Germinal center (tissue), 1 donor: ENCODE results near the gene CD300E.
"Not testable (repeated sequence)": the region's sequence is repeated elsewhere in the genome, so short reads cannot be mapped to it uniquely, and the experiment has no call there.

Source experiments
- DNase-seq: peaks from one replicate; pipeline ENCODE4 v3.0.0; 2012; ENCODE audit warnings: mixed read lengths, low spot score

CD300E gene

DNA sequence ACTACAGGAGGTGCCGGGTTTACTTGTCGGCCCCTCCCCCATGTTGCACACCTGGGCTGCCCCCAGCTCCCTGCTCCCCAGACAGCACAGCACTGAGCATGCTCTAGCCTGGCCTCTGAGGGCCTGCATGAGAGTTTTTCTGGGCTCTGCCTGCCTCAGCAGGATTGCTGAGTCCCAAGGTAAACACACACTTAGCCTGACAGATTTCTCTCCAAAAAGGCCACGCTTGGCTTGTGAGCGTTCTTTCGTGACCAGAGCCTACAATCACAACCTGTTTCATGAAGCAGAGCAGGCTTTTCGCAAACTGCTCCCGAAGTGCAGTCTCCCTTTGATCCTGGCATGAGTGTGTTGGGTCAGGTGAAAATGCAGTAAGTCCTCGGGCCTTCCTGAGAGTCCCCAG is 9.8 kb upstream of the CD300E start:
- DNase-seq, result no peak

DNA sequence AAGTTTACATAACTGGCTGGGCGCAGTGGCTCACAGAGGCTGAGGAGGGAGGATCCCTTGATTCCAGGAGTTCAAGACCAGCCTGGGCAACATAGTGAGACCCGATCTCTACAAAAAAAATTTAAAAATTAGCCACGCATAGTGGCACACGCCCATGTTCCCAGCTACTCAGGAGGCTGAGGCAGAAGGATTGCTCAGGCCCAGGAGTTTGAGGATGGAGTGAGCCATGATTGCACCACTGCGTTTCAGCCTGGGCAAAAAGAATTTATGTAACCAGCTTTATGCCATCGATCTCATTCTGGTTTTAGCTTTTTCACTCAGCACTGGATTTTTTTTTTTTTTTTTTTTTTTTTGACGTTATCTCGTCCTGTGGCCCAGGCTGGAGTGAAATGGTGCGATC is 9.1 kb upstream of the CD300E start:
- DNase-seq, result no peak

DNA sequence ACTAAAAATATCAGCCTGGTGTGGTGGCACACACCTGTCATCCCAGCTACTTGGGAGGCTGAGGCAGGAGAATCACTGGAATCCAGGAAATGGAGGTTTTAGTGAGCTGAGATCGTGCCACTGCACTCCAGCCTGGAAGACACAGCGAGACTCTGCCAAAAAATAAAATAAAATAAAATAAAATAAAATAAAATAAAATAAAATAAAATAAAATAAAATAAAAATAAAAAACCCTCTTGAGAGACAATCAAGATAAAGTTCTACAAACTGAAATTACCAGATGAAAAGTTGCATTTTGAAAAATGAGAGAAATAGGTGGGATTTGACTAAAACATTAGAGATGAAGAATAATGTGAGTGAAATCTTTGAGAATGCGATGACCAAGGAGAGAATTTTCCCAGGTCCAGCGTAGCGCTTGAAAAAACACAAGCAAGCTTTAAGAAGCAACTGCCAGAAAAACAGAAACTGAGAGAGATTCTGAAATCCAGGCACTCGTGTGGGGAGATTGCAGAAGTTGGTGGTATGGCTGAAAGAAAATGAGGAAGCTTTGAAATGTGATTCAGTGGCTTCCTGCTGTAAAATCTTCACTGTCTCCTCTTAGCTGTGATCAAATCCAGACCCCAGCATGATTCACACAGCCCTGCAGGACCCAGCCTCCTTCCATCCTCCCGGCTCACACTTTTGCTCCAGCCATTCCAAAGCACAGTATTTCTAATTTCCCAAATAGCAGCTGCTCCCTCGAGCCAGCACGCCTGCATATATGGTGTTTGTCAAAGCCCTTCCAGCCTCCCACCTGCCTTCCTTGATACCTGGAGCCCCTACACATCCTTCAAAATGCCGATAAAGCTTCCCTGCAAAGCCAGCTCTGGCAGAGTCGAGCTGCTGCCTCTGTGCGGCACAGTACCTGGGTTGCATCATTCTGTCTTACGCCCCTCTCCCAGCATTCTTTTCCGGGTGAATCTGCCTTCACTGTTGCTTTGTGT is 8.2 kb upstream of the CD300E start:
- DNase-seq, result peak; percentile 14

DNA sequence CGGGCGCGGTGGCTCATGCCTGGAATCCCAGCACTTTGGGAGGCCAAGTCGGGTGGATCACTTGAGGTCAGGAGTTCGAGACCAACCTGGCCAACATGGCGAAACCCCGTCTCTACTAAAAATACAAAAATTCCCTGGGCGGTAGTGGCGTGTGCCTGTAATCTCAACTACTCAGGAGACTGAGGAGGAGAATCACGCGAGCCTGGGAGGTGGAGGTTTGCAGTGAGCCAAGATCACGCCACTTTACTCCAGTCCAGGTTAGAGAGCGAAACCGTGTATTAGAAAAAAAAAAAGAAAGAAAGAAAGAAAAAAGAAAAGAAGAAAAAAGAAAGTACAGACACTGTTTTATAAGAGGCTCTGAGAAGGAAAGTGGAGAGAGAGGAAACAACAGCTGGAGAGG is 6.7 kb upstream of the CD300E start:
- not testable (repeated sequence) for DNase-seq

DNA sequence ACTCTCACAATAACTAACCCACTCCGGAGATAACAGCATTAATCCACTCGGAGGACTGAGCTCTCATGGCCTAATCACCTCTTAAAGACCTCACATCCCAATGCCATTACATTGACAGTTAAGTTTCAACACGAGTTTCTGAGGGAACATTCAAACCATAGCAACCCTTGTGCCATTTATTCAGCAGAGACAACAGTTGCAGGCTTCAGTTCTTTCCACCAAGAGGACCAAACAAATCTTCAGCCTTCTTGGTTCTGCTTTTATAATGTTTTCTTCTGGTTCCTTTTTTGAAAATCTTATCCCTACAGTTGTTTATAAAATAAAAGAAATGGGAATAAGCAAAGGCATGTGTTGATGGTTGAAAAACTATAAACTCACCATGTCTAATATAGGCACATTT is 2.1 kb upstream of the CD300E start:
- DNase-seq, result no peak

DNA sequence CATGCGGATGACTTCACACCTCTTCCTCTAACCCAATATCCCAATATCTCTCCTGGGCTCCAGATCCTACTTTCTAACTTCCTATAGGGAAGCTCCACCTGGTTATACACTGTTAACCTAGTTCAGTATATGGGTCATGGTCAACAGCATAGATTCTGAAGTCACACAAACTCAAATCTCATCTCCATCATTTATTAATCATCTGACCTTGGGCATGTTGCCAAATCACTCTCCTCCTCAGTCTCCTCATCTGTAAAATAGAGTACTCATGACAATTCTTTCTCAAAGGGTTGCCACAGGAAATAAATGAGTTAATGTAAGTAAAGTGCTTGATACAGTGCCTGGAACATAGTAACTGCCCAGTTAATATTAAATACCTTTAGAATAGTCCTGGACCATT is 593 bp upstream of the CD300E start:
- no peak for DNase-seq

DNA sequence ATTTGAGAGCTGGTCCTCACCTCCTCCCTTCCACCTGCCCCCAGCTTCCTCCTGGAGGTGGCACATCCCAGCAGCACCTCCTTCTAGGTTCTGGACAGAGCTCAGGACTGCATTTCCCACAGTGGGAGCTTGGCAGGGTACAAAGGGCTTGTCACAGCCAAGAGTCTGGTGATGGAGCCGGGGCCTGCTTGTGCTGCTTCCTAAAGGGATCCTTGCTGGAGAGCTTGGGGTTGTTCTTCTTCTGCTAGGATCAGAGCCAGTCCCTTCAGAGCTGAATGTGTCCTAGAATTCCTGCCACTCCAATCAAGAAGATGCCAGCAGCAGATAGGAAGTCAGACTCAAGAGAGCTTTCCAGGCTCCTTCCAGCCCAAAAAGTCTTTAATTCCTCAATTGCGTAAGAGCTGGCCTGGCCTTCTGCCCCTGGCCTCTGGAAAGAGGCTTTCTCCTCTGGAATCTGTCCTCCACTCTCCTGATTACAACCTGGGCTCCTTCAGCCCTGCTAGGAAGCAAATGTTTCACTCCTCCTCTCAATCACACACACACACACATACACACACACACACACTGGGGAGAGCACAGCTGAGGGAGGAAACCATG is 4.4 kb downstream of the CD300E start:
- DNase-seq, result no peak

DNA sequence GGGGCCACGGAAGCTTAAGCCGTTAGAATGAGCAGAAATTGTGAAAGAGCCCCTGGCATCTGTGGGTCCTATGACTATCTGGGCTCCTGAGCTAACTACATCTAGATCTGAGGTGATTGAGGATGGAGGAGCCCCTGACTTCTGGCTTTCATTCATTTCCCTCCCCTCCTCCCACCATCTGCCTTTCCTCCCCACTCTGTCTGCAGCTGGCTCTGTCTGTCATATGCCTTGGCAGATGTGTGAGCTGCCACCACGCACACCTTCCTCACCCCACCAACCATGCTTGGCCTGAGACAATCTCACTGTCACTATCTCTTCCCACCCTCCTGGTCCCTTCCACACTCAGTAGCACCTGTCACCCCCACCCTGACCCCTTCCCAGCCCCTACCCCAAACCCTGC is 5.1 kb downstream of the CD300E start:
- no peak for DNase-seq

DNA sequence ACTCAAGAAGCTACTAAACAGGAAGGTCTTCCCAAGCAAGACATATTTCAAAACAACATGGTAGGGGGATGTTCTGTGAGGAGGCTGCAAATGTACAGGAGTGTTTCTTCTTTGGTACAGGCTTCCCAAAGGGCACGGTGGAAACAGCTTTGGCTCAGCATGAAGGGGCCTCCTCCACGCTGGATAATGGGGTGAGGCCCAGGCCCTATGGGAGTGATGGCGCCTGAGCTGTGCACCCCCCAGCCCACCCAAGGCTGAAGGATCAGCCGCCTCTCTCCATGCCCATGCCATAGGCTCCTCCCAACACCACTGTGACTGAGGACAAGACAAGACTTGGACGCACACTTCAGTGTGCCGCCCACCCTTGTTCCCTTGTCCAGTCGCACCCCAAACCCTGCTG is 6.8 kb downstream of the CD300E start:
- no peak for DNase-seq

DNA sequence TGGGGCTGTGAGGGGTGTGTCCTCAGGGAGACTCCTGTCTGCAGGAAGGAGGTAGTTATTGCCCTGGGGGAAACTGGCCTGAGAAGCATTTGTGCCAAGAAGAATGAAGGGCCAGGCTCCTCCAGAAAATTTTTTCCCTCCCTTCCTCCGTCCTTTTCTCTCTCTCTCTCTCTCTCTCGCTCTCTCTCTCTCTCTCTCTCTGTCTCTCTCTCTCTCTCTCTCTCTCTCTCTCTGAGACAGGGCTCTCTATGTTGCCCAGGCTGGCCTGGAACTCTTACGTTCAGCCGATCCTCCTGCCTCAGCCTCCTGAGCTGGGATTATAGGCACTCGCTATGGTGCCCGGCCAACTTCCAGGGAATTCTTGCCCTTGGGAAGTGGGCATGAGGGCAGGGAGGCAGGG is 11.5 kb downstream of the CD300E start:
- DNase-seq, result no peak

DNA sequence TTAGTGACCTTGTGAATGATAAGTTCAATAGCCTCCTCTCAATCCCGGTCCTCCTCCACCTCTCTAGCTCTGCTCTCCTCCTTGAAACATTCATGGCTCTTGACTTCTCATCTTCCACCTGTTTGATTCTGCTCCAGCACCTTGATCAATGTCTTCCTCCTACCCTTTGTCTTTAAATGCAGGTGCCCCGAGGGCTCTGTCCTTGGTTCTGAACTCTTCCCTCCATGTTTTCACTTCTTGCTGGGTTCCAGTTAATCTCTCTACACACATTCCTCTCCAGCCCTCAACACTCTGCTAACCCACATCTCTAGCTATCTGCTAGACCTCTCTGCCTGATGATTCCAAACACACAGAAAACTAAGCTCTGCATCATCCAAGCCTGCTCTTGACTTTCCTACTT is 13.4 kb downstream of the CD300E start:
- no peak for DNase-seq

DNA sequence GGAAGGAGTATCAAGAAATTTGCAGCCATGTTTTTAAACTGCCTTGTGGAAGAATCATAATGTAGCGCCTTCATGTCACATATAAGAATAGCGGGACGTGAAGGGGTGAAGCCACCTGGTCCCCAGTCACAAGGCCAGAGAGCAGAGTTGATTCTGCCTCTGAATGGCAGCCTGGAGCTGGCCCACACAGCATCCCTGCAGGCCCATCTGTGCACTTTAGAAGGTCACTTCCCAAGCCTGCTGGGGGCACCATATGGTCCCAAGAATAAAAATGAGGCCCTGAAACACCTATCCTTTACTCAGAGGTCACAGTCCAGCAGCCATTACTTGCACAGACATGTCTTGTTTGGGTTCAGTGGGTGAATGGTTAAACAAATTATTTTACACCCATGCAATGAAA is 15.0 kb downstream of the CD300E start:
- DNase-seq, result no peak

DNA sequence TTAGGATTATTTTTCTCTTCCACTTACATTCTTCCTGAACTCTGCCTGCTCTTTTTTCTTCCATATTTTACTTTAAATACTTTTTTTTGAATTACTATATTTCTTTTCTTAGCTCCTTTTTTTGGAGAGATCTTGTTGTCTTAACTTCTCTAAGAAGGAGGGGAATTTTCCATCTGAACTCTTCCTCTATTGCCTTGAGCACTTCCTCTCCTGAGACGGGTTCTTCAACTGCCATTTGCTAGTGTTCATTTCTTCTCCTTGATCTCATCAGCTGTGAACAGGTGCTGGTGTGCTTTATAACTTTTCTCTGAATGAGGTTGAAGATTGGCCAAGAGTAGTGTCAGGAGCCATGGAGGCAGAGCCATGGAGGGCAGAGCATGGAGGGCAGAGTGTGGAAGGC is 16.3 kb downstream of the CD300E start:
- DNase-seq, result no peak

DNA sequence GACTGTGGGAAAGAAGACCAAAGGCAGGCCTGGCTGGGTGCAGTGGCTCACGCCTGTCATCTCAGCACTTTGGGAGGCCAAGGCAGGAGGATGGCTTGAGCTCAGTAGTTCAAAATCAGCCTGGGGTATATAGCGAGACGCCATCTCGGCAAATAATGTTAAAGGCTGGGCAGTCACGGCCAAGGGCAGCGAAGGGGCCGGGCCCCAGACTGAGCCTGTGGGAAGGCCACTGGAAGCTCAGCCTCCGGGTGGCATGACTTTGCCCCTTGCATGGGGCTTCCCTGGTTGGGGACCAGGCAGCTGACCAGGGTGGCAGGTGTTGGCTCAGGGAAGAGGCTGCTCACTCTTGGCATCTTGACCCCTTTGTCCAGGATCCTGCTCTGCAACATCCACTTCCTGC is 17.5 kb downstream of the CD300E start:
- DNase-seq, result no peak

DNA sequence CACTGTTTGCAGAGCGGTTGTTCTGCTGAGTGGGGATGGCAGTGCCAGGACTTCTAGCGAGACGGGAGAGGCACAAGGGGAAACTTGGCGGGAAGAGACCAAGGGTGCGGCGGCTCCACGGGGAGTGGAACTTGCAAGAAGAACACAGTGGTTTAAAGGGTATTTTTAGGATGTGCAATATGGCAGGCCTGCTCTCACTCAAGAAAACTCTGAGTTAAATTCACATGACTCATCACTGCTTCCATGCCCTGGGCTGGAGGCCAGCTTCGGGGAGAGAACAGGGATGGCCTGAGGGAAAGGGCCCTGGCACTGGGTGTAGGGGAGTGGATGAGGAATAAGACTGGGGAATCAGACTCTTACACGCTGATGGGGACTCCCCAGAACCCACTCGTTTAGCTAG is 18.2 kb downstream of the CD300E start:
- DNase-seq, result no peak

DNA sequence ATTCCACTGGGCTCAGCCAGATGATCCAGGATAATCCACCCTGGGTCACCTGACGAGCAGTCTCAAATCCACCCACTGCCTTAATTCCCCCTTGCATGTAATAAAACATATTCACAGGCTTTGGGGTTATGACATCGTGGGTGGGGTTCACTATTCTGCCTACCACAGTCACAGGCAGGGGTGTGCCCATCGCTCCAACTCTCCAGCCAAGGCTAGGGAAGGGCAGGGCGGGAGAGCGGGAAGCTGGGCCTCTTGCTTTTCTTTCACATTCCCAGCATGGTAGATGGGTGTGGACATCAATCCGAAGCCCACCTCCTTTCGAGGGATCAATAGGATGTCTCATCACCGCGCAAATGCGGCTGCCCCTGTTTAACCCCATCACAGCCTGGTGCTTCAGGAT is 18.8 kb downstream of the CD300E start:
- DNase-seq, result no peak

DNA sequence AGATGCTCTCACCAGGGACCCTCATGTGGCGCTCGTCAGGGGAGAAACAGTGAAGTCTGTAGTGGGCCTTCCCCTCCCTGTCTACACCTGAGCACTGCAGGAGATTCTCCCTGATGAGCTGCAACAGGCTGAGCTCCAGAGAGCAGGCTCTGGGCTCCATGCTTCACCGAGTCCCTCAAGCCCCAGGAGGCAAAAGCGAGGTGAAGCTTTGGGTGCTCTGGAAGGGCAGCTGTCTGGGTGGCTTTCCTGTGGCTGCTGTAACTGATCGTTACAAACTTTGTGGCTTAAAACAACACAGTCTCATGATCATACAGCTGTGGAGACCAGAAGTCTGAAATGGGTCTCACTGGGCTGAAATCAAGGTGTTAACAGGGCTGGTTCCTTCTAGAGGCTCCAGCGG is 19.3 kb downstream of the CD300E start:
- DNase-seq, result no peak

DNA sequence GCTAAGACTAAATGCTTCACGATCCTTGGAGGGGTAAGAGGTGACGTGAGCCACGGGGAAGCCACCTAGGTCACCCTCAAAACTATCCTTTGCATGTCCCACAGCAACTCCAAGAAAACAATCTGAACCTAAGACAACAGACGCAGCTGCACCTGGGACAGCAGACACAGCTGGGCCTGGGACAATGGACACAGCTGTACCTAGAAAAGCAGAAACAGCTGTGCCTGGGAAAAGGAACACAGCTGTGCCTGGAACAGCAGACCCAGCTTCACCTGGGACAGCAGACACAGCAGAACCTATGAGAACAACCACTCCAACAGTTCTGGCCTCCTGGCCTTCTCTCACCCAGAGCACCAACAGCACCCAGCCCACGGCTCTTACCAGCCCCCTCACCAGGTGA is 19.8 kb downstream of the CD300E start:
- DNase-seq, result no peak

DNA sequence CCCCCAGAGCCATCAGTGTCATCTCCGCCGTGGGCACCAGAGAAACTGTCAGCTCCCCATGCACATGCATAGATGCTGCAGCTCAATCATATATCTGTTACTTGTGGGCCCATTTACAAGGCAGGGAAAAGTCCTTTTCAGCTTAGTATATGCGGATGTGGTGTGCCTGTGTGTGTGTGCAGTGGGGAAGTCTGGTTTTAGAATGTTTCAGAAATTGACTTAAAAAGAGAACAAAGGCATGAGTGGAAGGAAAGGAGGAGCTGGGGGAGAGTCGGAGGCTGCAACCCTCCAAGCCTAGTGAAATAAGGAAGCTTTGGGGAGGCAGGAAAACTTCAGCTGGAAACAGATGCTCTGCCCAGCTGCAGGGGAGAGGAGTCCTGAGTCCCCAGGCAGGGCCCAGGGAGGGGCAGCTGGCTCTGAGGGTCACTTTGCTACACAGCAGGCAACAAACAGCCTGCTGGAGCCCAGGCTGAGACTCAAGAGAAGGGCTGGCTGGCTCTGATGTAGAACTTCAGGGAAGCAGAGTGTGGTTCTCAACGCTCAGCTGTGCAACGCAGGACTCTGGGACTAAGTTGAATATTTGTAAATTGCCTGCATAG is 20.4 kb downstream of the CD300E start:
- DNase-seq, result no peak

DNA sequence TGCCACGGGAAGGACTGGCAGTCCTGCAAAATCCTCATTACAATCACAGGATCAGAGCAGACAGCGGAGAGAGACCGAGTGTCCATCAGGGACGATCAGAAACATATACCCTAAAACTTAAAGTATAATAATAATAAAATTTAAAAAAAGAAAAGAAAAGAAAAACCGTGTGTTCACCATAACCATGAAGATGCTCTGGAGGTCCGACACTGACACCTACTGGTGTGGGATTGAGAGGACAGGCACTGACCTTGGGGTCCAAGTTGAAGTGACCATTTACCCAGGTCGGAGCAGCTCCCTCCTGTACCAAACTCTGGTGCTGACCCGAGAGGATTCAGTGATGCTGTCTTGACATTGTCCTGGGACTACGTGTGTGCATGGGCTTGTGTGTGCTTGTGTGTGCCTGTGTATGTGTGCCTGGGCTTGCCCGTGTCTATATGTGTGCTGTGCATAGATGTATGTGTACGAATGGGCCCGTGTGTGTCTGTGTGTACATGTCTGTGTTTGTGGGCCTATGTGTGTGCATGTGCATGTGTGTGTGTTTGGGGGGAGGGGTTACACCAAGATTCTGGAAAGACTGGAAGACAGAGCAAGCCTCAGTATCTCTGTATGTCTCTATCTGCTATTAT is 21.5 kb downstream of the CD300E start:
- no peak for DNase-seq

DNA sequence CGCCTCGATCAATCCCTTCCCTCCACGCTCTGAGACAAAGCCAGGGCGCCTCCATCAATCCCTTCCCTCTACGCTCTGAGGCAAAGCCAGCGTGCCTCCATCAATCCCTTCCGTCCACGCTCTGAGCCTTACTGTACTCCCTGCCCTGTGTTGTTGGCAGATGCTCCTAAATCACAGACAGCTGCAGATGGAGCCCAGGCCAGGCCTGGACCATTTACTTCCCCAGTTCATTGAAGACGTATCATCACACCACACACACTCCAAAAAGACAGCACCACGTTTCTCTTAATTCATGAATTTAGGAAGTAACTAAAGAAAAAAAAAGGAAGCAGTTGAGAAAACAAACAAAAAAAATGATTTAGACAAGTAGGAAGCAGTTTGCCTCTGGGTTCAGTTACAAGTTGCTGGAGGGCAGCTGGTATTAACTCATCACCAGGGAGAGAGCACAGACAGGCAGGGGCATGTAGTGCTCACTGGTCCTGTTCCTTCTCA is 24.0 kb downstream of the CD300E start:
- no peak for DNase-seq

DNA sequence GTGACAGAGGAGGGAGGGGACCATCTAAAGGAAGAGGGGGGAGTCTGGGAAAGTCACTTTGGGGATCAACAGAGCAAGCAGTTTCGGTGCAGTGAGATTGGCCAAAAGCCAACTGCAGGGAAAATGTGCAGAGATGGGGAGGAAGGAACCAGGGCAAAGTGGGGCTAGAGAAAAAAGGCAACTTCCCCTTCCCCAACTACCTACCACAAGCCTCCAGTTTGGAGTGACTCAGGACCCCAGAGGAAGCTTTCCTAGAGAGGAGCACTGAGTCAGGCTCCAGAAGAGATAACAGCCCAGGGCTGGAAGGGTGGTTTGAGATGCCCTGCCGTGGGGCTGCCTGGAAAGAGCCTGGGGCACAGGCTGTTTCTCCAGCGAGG is 24.5 kb downstream of the CD300E start:
- no peak for DNase-seq
